Stimulated activated naive CD8-positive, alpha-beta T cell treated with anti-CD3 and anti-CD28 coated beads, Interleukin-15, Interleukin-2, amounts not matched to agents 100 U/mL and 50 U/mL, for 24 hours (primary cell): Measurements from ENCODE around the gene HLA-DOB.

Experiments
- ATAC-seq: fragments of 150-1000 bp; cut with Tn5 transposase; one replicate; pipeline ENCODE4 v1.10.0; 2021
- DNase-seq: peaks from one replicate; pipeline ENCODE4 v3.0.0; 2021

Gene HLA-DOB

DNA sequence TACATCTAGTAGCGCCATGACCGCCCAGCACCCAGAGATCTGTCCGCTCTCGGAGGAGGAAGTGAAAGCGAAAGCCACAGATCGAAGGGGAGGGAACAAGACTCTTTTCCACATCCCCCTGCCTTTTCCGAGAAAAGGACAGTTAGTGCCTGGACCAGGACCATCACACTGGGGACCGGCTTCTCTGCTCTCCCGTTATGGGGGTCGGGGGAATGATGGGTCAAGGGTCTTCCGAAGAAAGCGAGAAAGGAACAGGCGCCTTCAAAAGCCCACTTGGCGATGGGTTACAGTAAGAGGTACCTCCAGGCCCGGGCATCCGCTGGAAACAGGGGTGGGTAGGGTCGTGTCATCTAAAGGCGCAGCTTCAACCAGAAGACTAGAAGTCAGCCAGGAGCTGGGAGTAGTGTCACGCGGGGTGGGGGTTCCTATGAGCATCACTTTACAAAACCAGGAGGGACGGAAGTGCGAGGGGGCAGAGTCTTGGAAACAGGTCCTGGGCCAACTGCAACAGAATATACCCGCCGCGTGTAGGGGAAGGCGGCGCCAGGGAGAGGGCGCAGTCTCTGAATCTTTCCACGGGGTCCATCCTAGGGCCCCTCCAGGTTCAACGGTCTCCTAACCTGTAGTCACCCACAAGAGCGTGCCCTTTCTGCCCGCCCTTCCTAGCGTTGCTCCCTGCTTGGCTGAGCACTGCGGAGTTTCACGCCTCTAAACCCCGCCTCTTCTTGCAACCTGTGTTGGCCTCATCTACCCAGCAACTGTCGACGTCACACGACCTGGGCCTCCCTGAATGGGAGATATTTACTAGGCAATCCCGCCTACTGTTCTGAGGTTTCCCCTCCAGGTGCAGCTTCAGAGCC lies 27.4 kb upstream of the HLA-DOB start, which contains the start of gene PSMB8:
PSMB8 (minus strand) TSS at position 69 of the 860 bp plus-strand sequence; CDS start at position 18, 51 bp downstream.
- ATAC-seq (peak; percentile 85), DNase-seq (peak; percentile 97)

GRCh38 chr6:32843331-32843978 lies 26.7 kb upstream of the HLA-DOB start:
- no peak for DNase-seq
- no peak for ATAC-seq

GRCh38 chr6:32842690-32843089 lies 25.9 kb upstream of the HLA-DOB start:
- DNase-seq (no peak), ATAC-seq (no peak)

DNA sequence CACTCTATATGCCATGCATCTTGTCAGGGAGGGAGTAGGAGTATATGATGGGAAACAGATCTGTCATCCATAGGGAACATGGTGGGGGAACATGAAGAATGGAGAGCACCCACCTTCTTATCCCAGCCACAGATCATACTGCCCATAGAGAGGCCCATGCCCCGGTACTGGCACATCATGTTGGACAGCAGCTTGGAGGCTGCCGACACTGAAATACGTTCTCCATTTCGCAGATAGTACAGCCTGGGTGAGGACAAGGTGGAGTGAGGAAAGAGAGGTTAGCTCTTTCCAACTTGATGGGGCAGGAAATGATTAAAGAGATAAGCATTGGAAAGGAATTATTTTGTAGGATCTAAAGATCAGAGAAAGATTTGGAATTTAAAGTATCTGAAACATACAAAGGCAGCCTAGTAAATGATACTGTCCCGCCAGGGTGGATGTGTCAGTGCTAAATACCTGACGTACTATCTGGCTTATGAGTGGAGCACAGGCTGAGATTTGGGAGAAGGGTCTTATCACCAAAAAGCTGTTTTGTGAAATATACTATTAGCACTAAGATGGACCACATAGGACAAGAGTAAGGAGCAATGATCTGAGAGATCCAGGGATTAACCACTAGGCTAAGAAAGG lies 25.3 kb upstream of the HLA-DOB start:
- ATAC-seq = no peak
- no peak for DNase-seq

DNA sequence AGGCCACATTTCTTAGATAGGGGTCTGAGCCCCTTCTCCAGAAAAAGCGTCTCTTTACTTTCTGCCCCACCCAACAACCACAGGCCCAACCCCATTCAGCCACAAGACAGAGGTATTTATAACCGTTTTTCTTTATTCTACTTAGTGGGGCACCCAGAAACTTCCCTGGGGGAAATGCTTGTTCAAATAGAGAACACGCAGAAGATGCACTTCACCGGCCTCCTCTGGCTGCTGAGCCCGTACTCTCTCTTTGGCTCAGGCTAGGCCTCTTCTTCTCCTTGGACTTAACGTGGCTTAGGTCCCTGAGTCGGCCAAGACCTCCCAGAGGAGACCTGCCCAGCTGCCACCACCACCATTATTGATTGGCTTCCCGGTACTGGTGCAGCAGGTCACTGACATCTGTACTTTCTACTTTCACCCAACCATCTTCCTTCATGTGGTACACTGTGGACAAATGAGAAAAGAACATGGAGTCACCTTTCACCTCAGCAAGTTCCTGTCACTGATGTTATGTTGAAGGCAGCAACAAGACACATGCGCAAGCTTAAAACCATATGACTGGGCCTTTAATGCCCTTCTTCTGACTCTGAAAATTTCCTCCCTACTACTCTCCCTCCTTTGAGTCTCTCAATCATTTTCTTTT lies 23.9 kb upstream of the HLA-DOB start:
- ATAC-seq = no peak
- peak; percentile 51 for DNase-seq

DNA sequence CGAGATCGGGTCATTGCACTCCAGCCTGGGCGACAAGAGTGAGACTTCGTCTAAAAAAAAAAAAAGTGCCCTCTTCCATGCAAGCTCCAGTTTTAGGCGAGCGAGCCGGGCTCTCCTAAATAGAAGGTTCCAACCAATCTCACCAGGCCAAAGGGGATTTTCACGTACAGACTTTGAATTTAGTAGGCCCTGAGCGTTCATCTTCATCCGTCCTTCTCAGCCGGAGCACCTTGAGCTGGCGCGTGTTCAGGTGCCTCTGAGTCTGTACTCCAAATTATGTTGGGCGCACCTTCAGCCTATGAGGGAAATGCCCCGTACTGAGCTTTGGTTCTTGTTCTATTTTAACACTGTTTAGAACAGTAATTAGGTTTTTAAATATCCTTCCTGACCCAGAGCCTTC lies 22.6 kb upstream of the HLA-DOB start:
- no peak for ATAC-seq

GRCh38 chr6:32838114-32838958 lies 21.5 kb upstream of the HLA-DOB start, which contains the start of gene TAP2:
Gene TAP2, minus strand, starts transcription at chr6:32838739. Its CDS starts 506 bp downstream, at chr6:32838233.
- peak; percentile 91 for ATAC-seq
- DNase-seq = peak; percentile 99

More for the DNA sequence above, 22.6 kb upstream of the HLA-DOB start:
- DNase-seq = no peak

GRCh38 chr6:32837651-32838113 lies 20.9 kb upstream of the HLA-DOB start:
- no peak for DNase-seq

DNA sequence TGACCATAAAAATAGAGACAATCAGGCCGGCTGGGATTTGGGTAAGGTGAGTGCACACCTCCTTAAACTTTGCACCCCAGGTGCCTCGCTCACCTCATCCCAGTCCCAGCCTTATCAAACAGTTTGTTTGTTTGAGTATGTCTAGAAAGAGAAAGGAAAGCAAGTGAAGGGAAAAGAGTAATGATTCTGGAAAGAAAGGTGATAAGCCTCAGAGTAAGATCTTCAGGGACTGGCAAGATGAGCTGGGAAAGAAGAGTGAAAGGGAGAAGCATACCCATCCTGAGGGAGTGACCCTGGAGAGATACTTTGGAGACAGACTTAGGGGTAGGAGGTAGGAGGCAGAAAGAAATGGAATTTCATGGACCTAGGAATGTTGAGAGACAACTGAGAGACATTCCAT lies 20.1 kb upstream of the HLA-DOB start:
- ATAC-seq (no peak), DNase-seq (no peak)

More at GRCh38 chr6:32837651-32838113, 20.9 kb upstream of the HLA-DOB start:
- ATAC-seq = no peak

DNA sequence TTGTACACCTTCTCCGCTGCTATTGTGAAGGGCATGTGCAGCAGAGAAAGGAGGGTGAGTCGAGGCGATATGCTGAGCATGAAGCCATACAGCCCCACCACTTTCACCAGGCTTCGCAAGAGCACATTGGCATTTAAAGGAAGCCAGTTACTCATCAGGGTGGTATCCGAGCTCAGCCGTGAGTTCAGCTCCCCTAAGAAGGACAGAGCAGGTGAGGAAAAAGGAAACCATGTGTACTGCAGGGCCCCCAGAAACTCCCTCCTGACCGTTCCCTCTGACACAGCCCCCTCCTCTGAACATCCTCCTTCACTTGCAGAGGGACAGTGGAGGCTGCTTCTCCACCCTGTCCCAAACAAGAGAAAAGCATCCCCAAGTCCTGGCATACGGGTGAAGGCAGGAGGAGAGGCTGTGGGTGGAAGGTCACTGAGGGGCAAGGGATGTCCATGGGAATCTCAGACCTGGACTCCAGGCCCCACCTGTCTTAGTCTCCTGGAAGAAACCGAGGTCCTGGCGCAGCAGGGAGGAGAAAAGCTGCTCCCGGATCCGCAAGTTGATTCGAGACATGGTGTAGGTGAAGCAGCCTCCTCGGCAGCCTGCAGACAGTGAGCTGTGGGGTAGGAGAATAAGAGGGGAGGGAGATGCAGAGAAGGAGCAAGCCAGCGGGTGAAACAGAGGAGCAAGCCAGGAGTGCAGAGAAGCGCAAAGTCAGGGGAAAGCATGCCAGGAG lies 18.5 kb upstream of the HLA-DOB start:
- DNase-seq (no peak), ATAC-seq (no peak)

- ATAC-seq = no peak
- no peak for DNase-seq
Observed at GRCh38 chr6:32833664-32834063, 16.9 kb upstream of the HLA-DOB start.

DNA sequence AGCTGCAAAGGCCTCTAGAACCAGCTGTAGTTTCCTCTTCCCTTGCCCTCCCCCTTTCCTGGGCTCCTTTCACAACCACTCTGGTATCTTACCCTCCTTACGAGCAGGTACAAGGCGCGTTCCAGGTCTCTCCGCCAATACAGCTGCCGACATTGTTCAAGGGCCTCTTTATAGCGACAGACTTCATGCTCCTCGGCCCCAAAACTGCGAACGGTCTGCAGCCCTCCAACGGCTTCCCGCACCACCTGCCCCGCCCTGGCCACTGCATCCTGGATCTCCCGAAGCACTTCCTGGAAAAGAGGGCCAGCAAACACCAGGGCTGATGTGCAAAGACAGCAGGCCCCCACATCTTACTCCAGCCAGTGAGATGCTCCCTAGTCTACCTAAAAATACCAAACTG lies 15.7 kb upstream of the HLA-DOB start:
- no peak for ATAC-seq
- no peak for DNase-seq

GRCh38 chr6:32830936-32831335 lies 14.1 kb upstream of the HLA-DOB start:
- ATAC-seq (no peak), DNase-seq (no peak)

DNA sequence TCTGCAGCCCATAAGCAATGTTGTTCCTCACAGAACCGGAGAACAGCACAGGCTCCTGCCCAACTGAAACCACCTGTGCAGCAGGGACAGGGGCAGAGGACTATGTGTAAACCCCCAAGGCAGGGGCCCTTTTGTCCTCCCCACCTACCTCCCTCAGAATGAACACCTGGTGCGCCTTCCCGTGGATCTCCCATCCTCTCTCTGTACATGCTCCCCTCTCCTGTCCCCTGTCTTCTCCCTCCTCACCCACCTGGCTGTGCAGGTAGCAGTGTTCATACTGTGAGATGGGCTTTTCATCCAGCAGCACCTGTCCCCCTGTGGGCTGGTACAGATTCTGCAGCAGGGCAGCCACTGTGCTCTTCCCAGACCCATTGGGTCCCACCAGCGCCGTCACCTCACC lies 13.2 kb upstream of the HLA-DOB start:
- DNase-seq = no peak
- ATAC-seq = no peak

DNA sequence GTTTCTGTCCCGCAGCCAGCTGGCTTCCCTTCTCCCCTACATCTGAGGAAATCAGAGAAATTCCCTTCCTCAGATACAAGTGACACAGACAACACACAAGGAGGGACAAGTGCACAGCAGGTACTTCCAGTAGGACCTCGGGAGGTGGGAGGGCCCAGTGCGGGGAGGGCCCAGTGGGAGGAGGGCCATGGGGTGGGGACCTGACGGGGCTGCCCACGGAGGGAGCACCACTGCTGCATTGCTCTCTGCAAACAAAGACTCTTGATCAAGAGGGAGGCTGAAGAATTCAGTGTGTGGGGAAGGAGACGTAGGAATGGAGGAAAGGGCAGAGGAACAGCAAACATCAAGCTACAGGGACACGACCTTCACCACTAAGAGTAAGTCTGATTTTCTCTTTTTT lies 12.7 kb upstream of the HLA-DOB start:
- no peak for ATAC-seq
- DNase-seq = no peak

GRCh38 chr6:32827025-32827424 lies 10.2 kb upstream of the HLA-DOB start:
- DNase-seq (no peak), ATAC-seq (no peak)

GRCh38 chr6:32825966-32826365 lies 9.2 kb upstream of the HLA-DOB start:
- ATAC-seq (no peak), DNase-seq (no peak)

DNA sequence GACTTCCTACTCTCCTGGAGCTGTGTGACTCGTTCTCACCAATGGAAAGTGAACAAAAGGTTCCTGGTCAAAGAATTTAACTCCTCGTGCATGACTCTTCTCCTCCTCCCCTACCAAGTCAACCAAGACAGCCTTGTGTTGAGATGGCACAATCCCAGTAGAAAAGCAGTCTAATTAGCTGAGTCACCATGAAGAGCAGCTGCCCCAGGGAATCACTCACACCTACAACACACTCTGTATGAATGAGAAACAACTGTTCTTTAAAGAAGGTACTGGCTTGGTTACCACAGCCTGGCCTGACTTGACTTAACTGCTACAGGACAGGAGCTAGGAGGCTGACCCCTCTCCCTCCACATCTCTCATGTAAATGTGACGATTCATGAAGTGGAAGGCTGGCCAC lies 2.9 kb upstream of the HLA-DOB start:
- DNase-seq (no peak), ATAC-seq (no peak)

- ATAC-seq (peak; percentile 29), DNase-seq (no peak)
Observed at GRCh38 chr6:32818867-32819266, 2.1 kb upstream of the HLA-DOB start.

DNA sequence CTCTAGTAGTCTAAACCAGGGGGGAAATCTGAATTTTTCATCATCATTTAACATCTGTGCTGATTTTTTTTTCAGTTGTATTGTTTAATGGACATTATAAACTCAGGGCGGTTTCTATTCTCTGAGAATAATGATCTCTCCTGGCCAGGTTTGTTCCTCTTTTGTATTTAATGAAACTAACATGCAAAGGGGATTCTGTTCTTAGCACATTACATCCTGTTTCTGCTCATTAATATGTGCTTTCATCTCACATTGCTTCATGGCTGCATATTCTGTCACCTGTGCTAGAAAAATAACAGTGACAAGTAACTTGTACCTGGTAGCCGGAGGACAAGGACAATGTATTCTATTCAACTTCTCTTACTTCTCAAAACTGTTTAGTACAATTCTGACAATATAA lies 806 bp downstream of the HLA-DOB start:
- DNase-seq = no peak
- no peak for ATAC-seq

DNA sequence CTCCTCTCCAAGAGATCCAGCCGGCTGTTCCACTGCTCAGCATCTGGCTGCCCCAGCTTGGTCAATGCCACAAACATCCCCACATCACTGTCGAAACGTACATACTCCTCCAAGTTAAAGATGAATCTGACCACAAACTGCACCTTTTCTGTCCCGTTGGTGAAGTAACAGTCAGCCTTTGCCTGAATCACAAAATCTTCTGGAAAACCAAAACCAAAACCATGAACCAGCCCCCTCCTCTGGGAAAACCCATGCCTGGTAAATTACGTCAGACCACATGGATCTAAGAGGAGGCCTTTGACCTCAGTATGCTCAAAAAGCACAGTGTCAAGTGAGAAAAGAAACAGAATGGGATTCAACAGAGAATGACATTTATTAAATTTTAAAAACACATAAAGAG lies 1.7 kb downstream of the HLA-DOB start:
- no peak for DNase-seq
- no peak for ATAC-seq
